ENCODE results near the gene SDCCAG8.

The SDCCAG8 gene

DNA sequence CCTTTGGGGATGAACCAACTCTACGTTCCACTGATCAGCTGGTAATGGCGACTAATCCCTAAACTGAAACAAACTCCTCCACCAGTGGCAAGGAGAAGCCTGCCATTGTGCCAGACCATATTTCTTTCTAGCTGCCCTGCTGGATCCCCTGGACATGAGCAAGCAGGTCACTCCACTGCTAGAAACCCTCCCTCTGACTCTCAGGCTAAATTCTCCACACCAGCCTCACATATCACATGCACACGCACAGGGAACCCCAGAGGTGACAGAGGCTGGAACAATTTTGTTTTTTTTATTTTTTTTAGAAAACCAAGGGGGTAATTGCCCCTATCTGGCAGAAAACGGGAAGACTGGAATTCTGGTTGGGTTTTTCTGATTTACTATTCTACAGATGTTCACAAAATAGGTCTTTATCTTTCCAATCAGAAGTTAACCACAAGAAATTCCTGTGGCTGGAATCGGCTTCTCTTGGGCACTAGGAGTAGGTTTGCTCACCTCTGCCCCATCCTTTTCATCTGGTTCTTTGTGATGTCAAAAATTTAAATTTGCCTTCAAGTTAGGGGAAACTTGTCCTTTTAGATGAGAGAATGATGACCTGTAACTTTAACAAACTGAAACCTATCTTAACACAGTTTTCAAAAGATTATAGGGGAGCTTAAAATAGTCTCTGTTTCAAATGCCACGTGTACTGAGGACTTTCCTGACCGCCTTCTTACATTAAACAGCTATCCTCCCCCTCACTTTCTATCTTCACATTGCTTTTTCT is 258.1 kb downstream of the SDCCAG8 start:
- no peak overlapping the region for H3K4me3 ChIP-seq (ENCODE audit: low read depth, low read length)
- TF ChIP-seq, protein P1, sequence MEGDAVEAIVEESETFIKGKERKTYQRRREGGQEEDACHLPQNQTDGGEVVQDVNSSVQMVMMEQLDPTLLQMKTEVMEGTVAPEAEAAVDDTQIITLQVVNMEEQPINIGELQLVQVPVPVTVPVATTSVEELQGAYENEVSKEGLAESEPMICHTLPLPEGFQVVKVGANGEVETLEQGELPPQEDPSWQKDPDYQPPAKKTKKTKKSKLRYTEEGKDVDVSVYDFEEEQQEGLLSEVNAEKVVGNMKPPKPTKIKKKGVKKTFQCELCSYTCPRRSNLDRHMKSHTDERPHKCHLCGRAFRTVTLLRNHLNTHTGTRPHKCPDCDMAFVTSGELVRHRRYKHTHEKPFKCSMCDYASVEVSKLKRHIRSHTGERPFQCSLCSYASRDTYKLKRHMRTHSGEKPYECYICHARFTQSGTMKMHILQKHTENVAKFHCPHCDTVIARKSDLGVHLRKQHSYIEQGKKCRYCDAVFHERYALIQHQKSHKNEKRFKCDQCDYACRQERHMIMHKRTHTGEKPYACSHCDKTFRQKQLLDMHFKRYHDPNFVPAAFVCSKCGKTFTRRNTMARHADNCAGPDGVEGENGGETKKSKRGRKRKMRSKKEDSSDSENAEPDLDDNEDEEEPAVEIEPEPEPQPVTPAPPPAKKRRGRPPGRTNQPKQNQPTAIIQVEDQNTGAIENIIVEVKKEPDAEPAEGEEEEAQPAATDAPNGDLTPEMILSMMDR (IDR thresholded peaks at IDR 0.05; ENCODE audit: low read depth, low read length) = no peak

DNA sequence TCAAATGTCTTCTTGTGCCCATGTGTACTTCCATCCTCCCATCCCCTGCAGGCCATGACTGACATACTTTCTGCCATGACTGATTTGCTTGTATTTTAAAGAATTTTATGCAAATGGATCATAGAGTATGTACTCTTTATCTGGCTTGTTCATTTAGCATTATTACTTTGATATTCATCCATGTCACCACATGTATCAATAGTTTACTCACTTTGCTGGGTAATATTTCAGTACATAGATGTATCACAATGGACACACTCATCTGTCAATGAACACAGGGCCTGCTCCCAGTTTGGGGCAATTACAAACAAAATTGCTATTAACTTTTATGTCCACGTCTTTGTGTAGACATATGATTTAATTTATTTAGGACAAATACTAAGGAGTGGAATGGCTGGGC is 259.1 kb downstream of the SDCCAG8 start:
- H3K4me3 ChIP-seq (ENCODE audit: low read depth, low read length) = no peak overlapping the region
- TF ChIP-seq, protein P1 (IDR thresholded peaks at IDR 0.05; ENCODE audit: low read depth, low read length) = no peak

DNA sequence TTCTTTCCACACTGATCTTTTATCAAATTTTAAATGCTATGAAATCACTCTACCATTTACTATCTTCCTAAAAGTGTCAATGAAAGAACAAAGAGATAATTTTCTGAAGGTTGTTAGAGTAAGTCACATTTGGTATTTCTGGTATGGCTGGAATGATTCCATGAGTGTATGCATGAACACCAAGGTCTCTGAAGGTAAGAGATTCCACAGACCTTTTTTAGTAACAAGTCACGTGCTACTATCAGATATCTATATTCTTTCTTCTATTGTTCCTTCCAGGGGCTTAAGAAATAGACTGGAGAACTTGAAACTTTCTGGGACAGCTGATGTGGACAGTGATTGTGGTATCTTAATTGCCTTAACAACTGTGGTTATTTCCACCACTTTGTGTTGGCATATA is 265.0 kb downstream of the SDCCAG8 start:
- TF ChIP-seq, protein P1 (IDR thresholded peaks at IDR 0.05; ENCODE audit: low read depth, low read length) = no peak
- no peak overlapping the region for H3K4me3 ChIP-seq (ENCODE audit: low read depth, low read length)

DNA sequence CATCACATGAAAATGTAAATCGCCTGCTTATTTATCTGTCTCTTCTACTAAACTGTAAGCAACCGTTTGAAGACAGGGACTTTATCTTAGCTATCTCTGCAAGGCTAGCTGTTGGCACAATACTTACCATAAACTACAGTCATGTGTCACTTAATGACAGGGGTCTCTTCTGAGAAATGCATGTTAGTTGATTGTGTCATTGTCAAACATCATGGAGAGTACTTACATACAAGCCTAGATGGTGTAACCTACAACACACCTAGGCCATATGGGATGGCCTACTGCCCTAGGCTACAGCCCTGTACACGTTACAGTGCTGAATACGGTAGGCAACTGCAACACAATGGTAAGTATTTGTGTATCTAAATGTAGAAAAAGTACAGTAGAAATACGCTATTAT is 267.9 kb downstream of the SDCCAG8 start:
- no peak overlapping the region for H3K4me3 ChIP-seq (ENCODE audit: low read depth, low read length)
- TF ChIP-seq, protein P1 (IDR thresholded peaks at IDR 0.05; ENCODE audit: low read depth, low read length) = no peak

DNA sequence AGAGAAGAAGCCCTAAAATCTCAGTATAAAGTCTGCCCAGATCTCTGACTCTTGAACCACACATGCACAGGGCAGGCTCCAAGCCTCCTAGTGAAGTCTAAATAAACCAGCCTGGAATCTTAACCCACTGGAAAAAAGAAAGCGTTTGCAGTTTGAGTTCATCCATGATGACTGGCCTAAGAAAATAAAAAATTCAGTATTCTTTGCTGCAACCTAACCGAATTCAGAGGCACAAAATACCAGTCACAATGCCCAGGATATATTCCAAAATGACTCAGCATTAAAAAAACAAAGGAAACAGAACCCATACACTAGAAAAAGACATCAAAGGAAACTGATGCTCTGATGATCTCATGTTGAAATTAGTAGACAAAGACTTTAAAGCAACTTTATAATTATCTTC is 269.2 kb downstream of the SDCCAG8 start:
- no peak overlapping the region for H3K4me3 ChIP-seq (ENCODE audit: low read depth, low read length)
- TF ChIP-seq, protein P1 (IDR thresholded peaks at IDR 0.05; ENCODE audit: low read depth, low read length) = no peak

DNA sequence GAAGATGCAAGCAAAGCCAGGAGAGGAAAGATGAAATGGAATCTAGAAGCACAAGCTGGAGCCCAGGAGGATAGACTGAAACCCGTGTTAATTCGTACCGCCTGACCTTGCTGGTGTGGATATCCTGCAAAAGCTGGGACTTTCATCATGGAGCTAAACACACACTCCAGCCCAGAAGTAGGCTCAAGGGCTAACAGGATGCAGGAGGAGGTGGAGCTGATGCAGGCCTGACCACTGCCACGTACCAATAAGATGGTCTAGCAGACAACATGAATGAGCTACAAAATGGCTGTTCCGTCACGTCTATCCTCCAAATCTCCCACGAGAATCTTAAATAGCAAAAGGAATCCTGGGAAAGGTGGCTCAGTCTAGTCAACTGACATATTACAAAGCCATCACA is 270.3 kb downstream of the SDCCAG8 start:
- TF ChIP-seq, protein P1 (IDR thresholded peaks at IDR 0.05; ENCODE audit: low read depth, low read length) = no peak
- H3K4me3 ChIP-seq (ENCODE audit: low read depth, low read length) = no peak overlapping the region

DNA sequence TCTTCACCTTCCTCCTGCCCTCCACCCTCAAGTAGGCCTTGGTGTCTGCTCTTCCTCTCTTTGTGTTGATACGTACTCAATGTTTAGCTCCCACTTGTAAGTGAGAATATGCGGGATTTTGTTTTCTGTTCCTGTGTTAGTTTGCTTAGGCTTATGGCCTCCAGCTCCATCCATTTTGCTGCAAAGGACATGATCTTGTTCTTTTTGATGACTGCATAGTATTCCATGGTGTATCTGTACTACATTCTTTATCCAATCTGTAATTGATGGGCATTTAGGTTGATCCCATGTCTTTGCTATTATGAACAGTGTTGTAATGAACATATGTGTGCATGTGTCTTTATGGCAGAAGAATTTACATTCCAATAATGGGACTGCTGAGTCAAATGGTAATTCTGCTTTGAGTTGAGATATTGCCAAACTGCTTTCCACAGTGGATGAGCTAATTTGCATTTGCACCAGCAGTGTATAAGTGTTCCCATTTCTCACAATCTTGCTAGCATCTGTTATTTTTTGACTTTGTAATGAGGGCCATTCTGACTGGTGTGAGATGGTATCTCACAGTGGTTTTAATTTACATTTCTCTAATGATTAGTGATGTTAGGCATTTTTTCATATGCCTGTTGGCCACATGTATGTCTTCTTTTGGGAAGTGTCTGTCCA is 272.7 kb downstream of the SDCCAG8 start:
- no peak overlapping the region for H3K4me3 ChIP-seq (ENCODE audit: low read depth, low read length)
- TF ChIP-seq, protein P1 (IDR thresholded peaks at IDR 0.05; ENCODE audit: low read depth, low read length) = no peak
